AG09309 (cell line): ENCODE results near the gene FRG1.
"Not testable (repeated sequence)": the region's sequence is repeated elsewhere in the genome, so short reads cannot be mapped to it uniquely, and the experiment has no call there.

Experiments
- DNase-seq: peaks from one replicate; pipeline ENCODE4 v3.0.0-alpha.2; 2010; ENCODE audit warnings: low read depth
- H3K4me3 ChIP-seq: 2 replicates; pipeline ENCODE4 v1.5.1; 2011; ENCODE audit warnings: mild to moderate bottlenecking, low read depth, low read length, moderate library complexity; ENCODE audit not compliant: control insufficient read depth
- TF ChIP-seq, protein P1 (sequence below): IDR thresholded peaks from 2 replicates; pipeline ENCODE4 v1.5.1; 2011; ENCODE audit warnings: mild to moderate bottlenecking, low read depth, low read length, inconsistent platforms; ENCODE audit not compliant: insufficient read depth, control insufficient read depth; ENCODE audit errors: missing control alignments

The FRG1 gene

GRCh38 chr4:189921058-189921457, 19.6 kb upstream of the FRG1 start:
- DNase-seq = no peak
- TF ChIP-seq, protein P1, sequence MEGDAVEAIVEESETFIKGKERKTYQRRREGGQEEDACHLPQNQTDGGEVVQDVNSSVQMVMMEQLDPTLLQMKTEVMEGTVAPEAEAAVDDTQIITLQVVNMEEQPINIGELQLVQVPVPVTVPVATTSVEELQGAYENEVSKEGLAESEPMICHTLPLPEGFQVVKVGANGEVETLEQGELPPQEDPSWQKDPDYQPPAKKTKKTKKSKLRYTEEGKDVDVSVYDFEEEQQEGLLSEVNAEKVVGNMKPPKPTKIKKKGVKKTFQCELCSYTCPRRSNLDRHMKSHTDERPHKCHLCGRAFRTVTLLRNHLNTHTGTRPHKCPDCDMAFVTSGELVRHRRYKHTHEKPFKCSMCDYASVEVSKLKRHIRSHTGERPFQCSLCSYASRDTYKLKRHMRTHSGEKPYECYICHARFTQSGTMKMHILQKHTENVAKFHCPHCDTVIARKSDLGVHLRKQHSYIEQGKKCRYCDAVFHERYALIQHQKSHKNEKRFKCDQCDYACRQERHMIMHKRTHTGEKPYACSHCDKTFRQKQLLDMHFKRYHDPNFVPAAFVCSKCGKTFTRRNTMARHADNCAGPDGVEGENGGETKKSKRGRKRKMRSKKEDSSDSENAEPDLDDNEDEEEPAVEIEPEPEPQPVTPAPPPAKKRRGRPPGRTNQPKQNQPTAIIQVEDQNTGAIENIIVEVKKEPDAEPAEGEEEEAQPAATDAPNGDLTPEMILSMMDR = no peak
- H3K4me3 ChIP-seq = no peak overlapping the region

DNA sequence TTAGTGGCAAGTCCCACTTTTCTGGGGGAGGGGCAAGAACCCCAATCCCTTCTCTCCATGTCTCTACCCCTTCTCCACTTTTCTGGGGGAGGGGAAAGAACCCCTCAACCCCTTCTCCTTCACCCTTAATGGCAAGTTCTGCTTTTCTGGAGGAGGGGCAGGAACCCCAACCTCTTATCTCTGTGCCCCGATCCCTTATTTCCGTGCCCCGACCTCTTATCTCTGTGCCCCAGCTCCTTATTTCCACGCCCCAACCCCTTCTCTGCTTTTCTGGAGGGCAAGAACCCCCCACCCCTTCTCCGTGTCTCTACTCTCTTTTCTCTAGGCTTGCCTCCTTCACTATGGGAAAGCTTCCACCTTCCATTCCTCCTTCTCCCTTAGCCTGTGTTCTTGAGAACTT, 13.9 kb upstream of the FRG1 start:
- not testable (repeated sequence) for DNase-seq, H3K4me3 ChIP-seq

DNA sequence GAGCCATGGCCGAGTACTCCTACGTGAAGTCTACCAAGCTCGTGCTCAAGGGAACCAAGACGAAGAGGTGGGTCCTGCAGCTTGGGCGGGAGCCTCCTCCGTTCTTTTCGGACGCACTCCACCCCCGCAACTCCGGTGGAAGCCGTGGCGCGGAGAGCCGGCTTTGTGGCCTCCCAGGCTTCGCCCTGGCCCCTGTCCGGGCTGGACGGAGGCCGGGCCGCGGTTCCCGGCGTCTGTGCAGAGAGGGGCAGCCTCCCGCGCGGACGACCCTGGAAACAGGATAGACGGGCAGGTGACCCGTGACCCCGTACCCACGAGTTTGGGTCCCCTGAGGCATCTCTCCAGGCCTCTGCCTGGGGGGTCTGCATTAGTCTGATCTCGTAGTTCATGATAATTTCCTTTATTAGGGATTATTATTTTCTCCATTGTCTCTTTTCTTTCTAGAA, 356 bp downstream of the FRG1 start:
- H3K4me3 ChIP-seq = peak overlapping the region; percentile 82
- DNase-seq = no peak
- TF ChIP-seq, protein P1 = no peak

GRCh38 chr4:189942412-189942811, 1.7 kb downstream of the FRG1 start:
- H3K4me3 ChIP-seq, DNase-seq: not testable (repeated sequence)

- not testable (repeated sequence) for DNase-seq, H3K4me3 ChIP-seq
Observed at GRCh38 chr4:189944077-189944476, 3.4 kb downstream of the FRG1 start.

- not testable (repeated sequence) for DNase-seq, H3K4me3 ChIP-seq
Observed at GRCh38 chr4:189946906-189947305, 6.2 kb downstream of the FRG1 start.

DNA sequence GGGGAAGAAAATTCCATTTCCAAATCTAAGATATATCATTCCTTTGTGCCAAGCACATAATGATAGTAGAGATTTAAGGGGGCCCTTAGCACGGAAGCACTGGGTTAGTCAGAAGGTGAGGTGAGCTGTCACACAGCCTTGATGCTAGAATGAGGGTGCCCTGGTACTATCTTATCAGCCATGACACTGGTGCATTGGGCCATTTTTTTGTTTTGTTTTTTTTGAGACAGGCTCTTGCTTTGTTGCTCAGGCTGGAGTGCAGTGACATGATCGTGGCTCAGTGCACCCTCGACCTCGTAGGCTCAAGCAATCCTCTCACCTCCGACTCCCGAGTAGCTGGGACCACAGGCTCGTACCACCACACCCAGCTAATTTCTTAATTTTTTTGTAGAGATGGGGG, 7.8 kb downstream of the FRG1 start:
- not testable (repeated sequence) for DNase-seq

DNA sequence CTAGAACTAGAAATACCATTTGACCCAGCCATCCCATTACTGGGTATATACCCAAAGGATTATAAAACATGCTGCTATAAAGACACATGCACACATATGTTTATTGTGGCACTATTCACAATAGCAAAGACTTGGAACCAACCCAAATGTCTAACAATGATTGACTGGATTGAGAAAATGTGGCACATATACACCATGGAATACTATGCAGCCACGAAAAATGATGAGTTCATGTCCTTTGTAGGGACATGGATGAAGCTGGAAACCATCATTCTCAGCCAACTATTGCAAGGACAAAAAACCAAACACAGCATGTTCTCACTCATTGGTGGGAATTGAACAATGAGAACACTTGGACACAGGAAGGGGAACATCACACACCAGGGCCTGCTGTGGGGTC, 28.6 kb downstream of the FRG1 start:
- DNase-seq, H3K4me3 ChIP-seq: not testable (repeated sequence)

More for the DNA sequence above, 7.8 kb downstream of the FRG1 start:
- not testable (repeated sequence) for H3K4me3 ChIP-seq

DNA sequence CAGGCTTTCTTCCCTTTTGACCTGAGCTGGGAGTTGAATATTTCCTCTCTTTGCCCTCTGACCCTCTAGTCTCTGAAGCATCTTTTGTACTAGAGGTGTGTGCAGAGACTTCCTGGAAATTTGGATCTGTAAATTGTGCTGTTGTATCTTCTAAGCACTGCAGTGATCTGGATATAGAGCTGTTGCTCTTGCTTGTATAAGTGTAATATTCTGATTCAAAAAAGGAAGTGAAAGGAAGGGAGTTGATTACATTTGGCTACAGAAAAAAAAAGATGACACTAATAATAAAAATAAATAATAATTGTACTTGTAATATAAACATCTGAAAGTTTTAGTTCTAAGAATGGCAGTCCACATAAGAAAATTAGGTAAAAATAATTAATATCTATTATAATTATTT, 33.0 kb downstream of the FRG1 start:
- DNase-seq = no peak
- H3K4me3 ChIP-seq = no peak overlapping the region
- TF ChIP-seq, protein P1 = no peak

DNA sequence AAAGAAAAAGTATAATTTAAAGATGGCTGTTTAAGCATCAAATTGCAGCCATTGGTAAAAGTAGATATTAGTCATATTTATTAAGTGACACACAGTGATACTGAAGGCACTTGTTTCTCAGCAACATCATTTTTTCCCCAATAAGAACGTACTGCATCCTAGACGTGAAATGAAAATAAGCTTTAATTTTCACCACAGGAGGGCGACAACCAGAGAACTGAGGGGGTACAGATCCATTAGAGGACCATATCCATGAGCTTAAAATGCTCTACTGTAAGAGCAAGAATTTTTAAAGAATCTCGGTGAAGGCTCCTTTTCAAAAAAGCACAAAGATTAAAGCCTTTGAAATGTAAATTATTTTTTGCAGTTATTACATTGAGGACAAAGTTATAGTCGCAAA, 33.4 kb downstream of the FRG1 start:
- no peak overlapping the region for H3K4me3 ChIP-seq
- TF ChIP-seq, protein P1 = peak; percentile 26
- DNase-seq = no peak
